GM19452 (cell line): ENCODE data around the gene BDKRB1.

ENCODE experiments used
- ATAC-seq: cut with Tn5 transposase; IDR thresholded peaks from one replicate; pipeline ENCODE4 v1.9.1; 2021; ENCODE audit not compliant: unreplicated experiment

The BDKRB1 gene

DNA sequence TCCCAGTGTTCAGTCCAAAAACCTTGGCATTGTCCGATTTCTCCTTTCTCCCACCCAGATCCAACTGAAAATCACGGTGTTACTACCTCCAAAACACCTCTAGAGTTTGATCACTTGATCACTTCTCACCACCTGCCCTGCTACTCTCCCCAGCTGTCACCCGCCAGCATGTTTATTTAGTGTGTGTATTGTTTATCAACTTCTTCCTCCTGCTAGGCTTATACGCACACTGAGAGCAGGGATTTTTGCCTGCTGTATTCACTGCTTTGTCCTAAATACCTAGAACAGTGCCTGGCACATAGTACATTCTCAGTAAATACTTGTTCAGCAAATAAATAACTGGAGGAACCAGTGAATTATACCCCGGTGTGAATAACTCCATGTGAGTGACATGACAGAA is 5.0 kb downstream of the BDKRB1 start:
- ATAC-seq: no peak

DNA sequence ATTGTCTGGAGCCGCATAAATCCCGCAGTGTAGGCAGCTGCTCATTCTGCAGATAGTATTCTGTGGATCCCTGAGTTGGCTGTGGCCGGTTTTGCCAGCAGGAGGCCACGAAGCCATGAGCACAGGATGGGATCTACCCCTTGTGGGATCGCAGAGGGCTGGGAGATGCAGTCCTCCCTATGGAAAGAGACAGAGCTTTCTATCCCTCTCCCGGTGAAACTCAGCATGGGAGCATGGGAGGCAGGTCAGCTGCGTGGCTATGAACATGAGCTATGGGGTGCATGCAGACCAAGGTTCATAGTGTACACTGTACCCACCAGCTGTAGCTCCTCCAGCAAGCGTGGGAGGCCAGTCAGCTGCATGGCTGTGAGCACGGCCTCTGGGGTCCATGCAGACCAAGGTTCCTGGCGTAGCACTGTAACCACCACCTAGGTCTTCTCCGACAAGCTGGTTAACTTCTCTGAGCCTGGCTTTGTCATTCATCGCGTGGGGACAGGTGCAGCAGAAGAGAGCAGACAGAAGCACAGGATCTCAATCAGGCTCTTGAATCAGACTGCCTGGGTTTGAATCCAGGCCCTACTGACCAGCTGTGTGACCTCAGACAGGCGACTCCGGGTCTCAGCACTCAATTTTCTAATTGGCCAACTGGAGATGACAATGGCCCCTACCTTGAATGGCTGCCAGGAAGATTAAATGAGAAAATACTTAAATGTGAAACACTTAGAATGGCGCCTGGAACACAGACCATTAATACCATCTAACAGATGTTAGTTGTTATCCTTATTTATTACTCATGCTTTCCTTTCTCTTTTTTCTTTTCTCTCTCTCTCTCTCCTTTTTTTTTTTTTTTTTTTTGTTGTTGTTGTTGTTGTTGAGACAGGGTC is 6.0 kb downstream of the BDKRB1 start:
- no peak for ATAC-seq

DNA sequence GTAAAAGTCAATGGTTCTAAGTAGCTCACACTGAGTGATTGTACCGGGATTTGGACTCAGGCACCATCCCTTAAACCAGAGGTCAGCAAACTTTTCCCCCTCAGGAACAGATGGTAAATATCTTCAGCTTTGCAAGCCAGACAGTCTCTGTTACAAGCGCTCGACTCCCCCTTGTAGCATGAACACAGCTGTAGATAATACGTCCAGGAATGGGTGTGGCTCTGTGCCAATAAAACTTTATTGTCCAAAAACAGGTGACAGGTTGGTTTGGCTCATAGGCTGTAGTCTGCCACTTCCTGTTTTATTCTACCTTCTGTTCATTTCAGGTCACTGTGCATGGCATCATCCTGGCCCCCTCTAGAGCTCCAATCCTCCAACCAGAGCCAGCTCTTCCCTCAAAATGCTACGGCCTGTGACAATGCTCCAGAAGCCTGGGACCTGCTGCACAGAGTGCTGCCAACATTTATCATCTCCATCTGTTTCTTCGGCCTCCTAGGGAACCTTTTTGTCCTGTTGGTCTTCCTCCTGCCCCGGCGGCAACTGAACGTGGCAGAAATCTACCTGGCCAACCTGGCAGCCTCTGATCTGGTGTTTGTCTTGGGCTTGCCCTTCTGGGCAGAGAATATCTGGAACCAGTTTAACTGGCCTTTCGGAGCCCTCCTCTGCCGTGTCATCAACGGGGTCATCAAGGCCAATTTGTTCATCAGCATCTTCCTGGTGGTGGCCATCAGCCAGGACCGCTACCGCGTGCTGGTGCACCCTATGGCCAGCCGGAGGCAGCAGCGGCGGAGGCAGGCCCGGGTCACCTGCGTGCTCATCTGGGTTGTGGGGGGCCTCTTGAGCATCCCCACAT is 7.6 kb downstream of the BDKRB1 start:
- ATAC-seq: no peak

DNA sequence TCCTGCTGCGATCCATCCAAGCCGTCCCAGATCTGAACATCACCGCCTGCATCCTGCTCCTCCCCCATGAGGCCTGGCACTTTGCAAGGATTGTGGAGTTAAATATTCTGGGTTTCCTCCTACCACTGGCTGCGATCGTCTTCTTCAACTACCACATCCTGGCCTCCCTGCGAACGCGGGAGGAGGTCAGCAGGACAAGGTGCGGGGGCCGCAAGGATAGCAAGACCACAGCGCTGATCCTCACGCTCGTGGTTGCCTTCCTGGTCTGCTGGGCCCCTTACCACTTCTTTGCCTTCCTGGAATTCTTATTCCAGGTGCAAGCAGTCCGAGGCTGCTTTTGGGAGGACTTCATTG is 8.2 kb downstream of the BDKRB1 start:
- ATAC-seq: no peak

DNA sequence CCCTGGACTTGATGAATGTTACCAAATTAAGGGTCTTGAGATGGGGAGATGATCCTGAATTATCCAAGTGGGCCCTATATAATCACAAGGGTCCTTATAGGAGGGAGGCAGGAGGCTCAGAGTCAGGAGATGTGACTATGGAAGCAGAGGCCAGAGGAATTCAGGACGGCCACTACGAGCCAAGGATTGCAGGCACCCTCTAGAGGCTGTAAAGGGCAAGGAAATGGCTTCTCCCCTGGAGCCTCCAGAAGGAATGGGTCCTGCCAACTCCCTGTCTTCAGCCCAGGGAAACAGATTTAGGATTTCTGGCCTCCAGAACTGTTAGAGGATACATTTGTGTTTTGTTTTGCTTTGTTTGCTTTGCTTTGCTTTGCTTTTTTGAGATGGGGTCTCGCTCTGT is 8.8 kb downstream of the BDKRB1 start:
- ATAC-seq: no peak

DNA sequence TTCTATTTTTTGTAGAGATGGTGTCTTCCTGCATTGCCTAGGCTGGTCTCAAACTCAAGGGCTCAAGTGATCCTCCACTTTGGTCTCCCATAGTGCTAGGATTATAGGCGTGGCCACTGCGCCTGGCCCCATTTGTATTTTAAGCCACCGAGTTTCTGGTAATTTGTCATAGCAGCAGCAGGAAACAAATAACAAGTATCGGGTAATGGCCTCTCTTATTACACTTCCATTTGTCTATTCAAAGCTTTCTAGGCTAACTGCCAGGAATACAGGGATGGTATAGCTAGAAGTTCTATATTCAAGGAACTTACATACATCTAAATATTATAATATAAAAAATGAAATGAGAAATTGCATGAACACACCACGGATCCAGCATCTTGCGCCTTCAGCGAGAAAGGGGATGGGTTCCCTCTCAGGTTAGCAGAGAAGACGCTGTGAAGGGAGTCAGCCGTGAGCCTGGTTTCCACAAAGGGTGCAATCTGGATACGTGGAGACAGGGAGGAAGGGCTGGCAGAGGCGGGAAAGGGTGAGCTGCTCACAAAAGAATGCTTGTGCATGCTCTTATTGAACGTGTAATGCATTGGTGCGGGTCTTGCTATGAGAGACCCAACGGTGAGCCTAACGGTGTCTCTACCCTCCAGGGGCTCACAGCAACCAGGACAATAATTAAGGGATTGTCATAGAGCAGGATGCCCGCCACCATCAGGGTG is 9.5 kb downstream of the BDKRB1 start:
- ATAC-seq: no peak

DNA sequence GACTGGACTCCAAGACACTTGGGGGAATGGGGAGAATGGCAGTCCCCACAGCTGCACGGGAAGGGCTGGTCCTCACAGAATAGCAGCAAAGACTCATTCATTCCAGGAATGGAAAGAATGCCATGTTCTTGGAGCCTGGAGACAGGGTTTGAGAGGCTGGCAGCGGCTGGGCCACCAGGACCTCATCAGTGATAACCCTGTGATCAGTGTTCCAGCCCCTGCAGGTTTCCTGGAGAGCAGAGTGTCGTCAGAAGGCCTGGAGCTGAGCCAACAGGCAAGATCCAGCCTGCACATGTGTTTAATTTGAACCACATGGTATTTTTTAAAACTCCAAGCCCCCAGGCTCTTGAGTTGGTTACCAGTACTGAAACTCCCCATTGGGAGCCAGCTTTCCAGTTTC is 11.3 kb downstream of the BDKRB1 start:
- no peak for ATAC-seq

DNA sequence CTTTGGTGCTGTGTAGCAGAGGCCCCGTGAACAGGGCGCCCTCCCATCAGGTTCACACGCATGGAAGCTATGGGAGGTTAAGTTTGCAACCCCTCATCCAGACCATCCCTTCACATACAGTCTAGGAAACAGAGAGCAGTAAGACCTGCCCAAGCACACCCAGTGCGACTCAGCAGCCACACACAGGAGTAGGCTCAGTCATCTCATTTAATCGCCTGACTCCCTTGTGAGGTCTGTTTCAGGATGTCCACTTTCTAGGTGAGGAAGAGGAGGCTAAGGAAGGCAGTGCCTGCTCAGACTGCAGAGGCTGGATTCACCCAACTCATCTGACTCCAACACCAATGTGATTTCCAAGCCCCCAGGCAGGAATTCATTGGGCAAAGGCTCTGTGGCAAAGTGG is 11.9 kb downstream of the BDKRB1 start:
- no peak for ATAC-seq

DNA sequence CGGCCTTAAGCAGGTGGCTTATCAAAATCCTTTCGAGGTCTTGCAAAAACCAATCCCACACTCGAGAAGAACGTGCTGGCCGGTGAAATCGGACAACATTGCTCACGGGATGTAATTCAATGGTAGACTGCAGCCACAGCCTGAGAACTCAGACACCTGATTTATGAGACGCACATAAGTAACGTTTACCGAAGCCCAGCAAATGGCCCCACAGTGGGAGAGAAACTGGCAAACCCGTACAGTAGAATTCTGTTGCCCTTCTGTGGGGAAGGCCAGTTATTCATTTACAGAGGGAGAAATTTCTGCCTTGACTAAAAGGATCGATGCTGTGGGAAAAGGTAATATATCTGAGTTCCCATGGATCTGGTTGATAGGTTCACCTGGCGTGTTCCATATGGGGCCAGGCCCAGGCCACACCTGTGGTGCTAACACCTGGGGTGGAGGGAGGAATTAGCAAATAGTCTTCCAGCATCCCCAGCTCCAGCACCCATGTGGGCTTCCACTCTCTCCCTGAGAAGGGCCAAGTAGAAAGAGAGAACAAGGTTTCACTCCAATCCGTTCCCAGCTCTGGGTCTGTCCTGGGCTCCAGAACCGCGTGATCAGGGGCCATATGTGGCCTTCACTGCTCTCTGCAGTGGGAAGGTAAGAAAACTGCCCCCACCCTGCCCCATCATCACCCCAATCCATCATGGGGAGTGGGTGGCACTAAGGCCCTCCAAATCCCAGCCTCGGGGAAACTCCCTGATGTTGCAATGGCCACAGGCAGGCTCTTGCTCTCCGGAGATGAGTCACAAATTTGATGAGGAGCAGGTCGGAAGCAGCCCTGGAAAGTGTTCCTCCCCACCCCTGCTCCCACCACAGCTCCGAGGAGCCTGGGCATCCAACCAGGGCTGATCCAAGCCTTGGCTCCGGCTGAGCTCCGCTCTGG is 12.7 kb downstream of the BDKRB1 start:
- ATAC-seq: no peak

DNA sequence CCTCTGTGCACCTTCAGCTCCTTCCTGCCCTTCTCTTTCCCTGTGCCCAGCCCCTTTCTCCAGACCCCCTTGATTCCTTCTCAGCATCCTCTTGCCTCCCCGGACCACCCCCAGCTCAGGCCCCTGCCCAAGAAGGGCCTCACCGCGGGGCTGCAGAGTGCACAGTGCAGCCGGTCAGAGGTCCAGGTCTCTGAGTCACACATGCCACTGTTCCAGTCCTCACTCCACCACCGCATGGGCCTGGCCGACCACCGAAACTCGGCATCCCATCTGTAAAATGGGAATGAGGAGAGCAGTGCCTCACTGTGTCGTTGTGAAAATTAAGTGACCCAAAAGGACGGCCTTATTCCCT is 13.3 kb downstream of the BDKRB1 start:
- no peak for ATAC-seq

DNA sequence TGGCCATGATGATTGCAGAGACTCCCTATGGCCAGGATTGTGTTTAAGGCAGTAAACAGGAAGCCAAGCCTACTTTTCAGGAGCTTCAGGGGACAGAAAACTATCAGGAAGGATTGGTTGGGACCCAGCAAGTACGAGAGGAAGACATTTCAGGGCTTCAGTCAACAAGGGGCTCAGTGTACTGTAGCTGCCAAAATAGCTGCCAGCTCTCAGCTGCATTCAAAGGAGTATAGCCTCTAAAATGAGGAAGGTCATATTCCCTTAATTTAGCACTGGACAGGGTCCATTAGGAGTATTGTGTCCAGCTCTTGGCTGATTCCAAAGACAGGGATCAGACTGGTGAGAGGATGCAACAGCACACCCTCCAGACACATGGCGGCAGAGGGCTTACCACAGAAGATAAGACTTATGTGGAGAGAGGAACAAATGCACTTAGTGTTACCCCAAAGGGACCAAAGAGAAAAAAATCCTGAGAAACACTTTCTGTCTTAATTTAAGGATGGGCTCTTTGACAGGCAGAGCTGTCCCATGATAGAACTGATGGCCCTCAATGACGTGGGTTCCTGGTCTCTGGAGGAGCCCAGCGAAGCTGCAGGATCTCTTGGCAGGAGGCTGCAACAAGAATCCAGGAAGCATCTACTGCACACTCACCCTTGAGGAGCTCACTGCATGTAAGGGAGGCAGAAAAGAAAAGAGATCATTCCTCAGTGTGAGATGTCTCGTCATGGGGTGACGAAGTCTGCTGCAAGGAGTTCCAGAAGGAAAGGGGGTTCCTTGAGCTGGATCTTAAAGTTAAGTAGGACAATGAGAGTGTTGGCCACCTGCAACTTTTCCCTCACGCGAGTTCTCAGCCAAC is 14.8 kb downstream of the BDKRB1 start:
- no peak for ATAC-seq

DNA sequence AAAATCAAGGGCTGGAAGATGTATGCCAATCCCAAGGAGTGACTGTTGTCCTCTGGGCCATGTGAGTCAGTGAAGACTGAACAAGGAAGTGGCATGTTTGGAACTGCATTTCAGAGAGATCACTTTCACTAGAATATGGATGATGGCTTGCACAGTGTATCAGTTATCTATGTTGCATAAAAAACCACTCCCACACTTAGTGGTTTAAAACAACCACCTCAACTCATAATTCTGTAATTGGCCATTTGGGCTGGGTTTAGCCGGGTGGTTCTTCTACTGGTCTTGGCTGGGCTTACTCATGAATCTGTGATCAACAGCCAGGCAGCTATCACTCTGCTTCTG is 15.4 kb downstream of the BDKRB1 start:
- ATAC-seq: no peak

DNA sequence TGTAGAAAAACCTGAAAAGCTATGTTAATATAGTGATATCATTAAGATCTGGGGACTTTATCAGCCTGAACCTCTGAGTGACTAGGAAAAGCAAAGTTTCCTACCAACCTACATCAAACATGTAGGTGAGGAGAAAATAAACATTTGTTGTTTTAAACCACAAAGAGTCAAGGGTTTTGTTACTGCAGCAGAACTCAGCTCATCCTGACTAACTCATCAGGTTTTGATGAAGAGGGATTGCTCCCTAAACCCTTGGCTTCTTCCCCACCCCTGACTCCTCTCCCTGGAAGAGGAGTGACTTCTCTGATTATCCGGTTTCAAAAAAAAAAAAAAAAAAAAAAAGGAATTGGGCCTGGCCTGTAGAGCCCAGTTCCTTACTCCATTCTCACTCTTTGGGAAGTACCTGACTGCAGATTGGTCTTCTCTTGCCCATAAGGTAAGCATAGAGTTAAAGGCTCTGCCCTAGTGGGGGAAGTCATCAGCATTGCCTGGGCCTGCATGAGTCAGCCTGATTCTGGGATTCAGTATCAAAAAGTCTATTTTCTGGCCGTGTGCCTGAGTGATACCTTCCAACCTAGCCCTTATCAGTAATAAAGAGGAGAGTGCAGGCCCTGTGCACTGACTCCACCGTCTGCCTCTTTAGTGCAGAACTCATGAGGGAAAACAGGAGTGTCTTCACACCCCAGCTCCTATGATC is 16.9 kb downstream of the BDKRB1 start:
- no peak for ATAC-seq

DNA sequence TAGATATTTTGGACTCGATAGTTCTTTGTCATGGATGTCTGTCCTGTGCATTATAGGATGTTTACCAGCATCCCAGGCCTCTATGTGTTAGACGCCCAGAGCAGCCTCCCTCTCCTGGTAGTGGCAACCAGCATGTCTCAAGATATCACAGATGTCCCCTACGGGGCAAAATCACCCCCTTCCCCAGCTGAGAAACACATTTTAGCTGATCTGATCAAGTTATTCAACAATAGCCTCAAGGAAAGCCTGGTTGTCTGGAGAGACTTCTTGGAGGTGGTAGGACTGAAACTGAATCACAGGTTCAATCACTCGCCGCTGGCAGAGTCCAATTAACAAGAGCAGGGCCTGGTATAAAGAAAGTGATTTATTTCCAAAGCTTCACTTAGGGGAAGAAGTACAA is 17.6 kb downstream of the BDKRB1 start:
- ATAC-seq: no peak

DNA sequence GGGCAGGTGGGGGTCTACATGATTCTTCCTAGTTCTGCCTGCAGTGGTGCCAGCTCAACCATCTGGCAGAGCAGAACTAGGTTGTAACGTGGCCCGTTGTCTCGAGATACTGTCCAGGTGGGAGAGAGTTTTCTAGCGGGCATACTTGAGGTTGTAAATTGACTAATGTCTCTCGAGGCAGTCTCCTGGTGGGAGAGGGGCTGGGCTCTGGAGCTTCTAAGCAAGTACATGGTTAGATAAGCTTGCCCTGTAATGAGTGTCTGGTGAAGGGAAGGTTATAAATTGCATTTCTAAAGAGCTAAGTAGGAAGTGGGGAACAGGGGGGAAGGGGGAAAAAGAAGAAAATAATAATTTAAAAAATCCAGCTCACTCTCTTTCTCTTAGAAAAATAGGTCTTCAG is 18.1 kb downstream of the BDKRB1 start:
- no peak for ATAC-seq

DNA sequence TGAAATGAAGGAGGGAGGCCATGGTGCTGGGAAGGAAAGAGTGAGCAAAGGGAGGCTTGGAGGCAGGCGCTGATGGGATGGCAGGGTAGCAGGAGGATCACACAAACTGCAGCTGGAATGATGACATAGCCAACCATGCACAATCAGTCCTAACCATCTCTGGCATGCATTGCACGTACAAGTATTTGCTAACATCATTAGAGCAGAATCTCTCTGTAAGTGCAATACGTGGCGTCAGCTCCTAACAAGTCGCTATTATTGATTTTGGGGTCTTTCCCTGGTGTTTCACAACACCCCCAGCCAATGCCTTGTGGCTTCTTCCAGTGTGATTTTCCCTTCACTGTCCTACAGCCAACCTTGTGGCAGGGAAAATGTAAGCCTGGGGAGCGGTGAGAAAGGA is 18.5 kb downstream of the BDKRB1 start:
- ATAC-seq: no peak

DNA sequence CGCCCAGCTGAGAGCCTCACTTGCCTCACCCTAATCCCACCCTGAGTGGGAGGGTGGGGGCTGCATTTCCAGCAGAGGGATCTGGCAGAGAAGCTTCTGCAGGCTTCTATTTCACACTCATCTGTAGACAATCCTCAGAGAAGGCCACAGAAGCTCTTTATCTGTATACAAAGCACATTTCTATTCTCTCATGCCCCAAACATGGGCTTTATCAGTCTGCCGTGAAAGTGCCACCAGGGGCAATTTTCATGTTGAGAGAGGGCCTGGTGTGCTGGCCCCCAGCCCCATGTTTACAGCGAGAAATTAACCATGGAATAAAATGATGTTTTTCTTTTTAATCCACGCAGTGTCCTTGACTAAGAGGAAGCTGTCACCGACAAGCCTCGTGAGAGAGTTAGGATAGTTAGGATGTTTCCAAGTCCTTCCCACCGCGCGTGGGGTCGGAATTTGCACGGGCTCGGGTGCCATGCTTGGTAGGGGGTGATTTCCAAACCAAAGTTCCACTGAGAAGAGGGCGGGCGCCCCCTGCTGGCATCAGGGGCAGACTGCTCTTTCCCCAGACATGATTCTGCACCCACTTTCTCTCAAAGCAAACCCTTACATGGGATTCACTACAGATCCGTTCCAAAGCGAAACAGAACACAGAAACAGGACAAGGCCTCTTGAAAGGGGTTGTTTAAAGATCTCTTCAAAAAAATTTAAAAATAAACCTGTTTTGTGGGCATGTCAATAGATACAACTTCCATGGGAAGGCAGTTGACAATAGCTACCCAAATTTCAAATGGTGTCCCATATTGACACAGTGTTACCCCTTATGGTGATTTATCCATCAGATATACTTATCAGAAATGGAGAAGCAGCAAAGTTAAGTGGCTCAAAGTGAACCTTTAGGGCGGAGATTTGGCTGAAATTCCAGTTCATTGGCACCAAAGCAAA is 19.4 kb downstream of the BDKRB1 start:
- no peak for ATAC-seq

DNA sequence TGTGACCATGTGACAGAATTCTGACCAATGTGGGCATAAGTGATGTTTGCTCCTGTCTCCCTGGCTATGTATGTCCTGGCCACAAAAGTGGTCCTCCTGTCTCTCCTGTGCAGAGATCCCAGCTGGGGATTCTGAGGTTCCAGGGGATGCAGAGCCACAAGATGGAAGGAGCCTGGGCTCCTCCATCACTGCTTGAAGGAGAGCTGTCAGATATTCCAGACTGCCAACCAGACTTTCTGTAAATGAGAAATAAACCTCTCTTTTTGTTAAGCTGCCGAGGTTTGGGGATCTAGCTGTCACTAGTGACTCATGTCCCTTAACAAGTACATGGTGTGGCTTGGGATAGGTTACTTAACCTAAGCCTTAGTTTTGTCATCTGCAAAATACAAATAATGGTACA is 21.9 kb downstream of the BDKRB1 start:
- no peak for ATAC-seq
